ENCODE results near the gene C22orf15.
A peak's percentile ranks its signal among the peaks of the same experiment; 100 is the strongest.

Gene C22orf15

DNA sequence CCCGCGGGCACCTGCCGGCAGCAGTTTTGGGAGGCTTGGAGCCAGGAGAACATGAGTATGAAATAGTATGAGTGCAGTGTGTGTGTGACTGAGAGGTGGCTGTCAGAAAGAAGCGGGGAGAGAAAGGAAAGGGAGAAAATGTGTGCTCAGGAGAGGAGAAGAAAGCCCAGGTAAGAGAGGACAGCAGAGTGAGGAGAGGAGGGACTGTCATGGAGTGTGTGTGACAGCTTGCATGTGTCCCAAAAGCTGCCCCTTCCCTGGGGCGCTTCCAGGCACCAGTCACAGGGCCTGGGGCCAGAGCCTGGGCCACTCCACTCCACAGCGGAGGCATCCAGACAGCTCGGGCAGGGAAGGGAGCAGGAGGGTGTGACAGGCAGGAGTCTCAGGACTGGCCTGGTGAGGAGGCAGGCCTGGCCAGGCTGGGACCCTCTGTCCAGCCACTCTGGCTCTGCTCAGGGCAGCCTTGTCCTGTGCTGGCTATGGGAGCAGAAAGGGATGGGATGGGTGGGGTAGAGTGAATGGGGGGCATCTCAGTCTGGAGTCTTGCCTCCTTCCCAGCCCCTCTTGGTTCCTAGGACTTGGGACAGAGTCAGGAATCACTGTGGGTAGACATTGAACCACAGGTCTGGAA is 10.8 kb downstream of the C22orf15 start:
- no peak for DNase-seq

DNA sequence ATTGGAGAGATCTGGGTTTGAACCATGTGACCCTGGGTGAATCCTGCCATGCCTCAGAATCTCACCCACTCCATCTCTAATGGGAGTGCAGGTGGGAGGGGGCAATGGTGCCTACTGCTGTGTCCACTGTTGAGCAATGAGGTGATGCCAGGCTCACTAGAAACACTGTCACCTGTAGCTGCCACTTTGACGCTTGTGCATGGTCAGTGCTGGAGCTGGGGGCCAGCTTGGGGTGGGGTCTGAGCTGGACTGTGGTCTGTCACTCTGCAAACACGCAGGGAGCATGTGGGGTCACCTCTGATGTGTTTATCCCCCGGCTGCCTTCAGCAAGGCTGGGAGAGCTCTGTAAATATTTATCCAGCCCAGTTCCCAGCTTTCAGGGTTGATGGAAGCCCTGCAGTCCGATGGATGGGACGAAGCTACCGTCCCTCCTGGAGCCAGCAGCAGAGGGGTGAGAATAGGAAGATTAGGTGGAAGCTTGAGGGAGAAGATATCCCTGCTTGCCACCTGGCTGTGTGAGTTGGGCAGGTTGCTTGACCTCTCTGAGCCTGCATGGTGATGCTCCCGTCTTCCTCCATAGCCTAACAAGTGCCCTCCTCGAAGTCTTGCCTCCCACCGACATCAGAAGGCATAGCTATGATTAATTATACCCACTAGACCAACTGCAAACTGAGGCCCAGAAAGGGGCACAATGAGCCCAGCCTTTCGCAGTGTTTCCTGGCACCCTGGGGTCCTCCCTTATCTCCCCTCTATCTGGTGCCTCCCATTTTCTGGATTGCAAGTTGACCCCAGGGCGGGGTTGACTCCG is 11.5 kb downstream of the C22orf15 start:
- no peak for DNase-seq

DNA sequence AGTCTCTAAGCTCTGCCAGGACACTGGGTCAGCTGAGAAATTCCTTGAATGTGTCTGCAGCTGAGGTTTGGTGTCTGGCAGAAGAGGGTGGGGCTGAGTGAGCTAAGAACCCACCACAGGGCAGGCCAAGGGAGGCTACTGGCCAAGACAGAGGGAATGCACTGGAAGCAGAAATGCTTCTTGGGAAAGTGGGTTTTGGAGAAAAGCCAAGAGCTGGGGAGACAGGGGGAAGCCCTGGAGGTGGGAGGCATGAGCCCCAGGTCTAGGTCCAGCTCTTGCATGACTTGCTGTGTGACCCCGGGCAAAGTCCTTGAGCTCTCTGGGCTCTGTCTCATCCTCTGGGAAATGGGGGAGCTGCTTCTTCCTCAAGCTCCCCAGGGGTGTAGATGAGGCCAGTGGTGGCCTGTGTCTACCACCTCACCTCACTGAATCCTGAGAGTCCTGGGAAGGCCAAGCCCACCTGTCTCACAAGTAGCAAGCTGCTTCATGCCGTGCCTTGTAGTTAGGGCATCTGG is 12.2 kb downstream of the C22orf15 start:
- no peak for DNase-seq

DNA sequence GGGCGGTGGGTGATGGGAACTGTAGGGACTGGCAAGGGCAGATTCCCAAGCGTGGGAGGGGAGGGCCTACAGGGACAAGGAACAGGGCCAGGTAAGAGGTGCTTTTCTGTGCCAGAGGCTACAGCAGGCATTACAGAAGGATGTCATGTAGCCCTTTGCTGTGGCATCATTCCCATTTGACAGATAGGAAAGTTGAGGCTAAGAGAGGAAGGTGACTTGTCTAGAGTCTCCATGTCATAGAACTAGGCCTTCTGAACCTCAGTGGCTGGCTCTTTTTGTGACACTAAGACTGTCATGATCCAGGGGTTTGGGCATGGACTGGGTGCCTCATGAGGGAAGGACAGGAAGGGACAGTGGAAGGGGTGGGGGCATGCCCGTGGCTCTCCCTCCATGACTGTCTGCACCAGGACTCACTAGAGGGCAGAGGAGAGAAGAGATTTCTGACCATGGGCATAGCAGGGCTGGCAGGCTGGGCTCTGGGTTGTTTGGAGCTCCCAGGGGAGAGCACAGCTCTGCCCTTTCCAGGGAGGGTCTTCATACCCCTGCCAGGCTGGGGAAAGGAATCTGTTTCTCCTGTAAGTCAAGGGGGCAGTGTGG is 13.1 kb downstream of the C22orf15 start:
- no peak for DNase-seq

DNA sequence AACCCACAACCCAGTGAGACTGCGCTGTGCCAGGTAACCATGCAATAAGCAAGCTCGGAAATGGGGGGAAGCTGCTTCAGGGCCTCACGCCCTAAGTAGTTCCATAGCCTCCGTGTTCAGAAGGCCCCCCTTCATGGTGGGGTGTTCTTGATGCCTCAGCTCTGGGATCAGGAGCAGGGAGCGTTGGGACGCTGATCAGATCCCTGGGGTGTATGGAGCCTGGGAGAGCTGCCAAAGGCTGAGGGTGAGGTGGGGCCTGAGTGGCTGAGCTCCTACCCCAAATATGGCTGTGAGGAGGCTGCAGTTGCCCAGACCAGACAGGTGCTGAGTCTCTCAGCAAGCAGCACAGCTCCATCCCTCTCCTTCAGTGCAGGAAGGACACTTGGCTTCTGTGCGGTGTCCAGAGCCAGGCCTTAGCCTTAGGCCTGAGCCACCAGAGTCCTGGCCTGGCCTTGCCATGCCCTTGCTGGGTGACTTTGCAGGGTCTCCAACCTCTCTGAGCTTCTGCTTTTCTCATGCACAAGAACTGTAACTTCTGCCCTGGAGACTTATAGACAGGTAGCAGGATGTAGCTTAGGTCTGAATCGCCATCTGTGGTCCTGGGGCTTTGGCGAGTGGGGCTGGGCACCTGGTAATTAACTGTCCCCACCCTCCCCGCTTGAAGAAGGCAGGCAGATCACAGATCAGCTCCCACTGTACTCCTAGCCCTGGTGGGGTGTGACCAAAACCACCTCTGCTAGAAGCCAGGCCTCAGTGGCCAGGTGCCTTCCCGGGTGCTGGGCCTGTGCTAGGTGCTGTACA is 15.2 kb downstream of the C22orf15 start:
- DNase-seq = no peak

DNA sequence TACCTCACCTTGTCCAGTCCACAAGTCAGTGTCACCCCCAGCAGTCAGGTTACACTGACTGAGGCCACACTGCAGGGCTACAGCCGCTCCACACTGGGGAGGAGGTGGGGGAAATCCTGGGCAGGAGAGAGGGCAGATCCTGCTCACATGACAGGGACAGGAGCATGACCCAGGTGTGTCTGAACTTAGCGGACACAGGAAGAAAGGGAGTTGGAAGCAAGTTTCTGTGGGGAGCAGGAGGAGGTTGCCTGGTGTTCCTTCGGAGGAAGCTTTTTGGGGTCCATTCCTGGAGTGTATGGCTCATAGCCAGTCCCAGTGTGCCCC is 15.7 kb downstream of the C22orf15 start:
- DNase-seq = no peak

DNA sequence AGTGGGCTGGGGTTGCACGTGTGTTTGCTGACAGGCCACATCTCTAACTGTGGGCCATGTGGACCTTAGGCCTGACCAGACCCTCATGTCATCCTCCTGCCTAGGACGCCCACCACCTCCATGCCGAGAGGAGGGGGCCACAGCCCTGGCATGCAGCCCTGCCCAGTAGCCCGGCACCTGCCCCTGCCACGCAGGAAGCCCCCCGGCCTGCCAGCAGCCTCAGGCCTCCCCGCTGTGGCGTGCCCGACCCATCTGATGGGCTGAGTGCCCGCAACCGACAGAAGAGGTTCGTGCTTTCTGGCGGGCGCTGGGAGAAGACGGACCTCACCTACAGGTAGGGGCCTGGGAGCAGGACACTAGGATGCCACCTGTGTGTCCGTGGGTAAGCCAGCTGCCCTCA is 16.3 kb downstream of the C22orf15 start:
- DNase-seq = no peak

DNA sequence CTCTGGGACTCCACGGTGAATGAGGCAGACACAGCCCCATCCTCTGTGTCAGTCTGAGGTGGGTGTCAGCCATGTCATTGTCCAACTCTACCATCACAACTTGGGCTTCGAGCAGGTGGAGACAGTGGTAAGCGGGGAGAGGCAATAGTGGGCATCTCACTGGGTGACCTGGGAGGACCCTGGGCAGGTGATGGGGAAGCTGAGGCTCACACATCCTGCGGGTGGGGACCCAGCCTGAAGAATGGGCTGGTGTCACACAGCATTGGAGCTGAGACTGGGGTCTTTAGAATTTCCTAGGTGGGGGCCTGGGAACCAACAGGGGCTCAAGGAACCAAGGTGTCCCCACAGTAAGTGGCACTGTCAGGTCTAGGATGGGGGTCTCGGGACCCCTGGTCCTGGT is 16.9 kb downstream of the C22orf15 start:
- no peak for DNase-seq

DNA sequence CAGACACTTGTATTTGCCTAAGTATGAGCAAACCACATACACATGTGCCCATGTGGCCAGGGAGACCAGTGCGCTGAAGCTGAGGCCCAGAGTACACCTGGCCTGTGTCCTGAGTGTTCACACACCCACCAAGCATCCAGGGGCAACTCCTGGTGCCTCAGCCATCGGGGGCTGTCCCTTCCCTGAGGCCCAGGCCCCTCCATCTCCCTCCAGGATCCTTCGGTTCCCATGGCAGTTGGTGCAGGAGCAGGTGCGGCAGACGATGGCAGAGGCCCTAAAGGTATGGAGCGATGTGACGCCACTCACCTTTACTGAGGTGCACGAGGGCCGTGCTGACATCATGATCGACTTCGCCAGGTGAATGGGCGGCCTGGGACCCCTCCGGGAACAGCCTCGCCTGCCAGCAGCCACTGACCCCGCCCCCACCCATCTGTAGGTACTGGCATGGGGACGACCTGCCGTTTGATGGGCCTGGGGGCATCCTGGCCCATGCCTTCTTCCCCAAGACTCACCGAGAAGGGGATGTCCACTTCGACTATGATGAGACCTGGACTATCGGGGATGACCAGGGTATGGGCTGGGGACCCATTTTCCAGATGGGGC is 17.5 kb downstream of the C22orf15 start:
- no peak for DNase-seq

DNA sequence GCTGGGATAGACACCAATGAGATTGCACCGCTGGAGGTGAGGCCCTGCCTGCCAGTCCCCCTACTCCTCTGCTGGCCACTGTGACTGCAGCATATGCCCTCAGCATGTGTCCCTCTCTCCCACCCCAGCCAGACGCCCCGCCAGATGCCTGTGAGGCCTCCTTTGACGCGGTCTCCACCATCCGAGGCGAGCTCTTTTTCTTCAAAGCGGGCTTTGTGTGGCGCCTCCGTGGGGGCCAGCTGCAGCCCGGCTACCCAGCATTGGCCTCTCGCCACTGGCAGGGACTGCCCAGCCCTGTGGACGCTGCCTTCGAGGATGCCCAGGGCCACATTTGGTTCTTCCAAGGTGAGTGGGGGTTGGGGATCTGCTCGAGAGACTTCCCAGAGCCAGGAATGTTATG is 18.3 kb downstream of the C22orf15 start:
- DNase-seq = no peak

DNA sequence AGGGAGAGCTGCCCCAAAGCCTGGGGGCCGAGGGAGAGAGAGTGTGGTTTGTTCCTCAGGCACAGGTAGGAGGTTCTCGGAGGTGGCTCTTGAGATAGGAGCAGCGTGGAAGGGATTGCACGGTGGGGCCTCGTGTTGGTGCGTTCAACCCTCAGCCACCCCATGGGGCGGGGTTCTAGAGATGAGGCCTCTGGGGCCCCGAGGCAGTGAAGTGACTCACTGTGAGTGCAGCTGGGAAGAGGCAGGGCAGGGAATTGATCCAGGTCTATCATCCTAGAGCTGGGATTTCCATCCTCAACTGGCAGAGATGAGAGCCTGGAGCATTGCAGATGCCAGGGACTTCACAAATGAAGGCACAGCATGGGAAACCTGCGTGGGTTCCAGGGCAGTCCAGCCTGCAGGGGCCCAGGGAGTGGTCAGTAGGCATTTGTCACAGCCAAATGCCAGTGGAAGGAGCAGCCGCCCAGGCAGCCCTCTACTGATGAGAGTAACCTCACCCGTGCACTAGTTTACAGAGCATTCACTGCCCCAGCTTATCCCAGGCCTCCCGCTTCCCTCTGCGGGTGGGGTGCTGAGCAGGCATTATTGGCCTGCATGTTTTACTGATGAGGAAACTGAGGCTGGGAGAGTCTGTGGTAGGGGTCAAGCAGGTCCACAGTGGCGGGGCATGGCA is 18.9 kb downstream of the C22orf15 start:
- no peak for DNase-seq

DNA sequence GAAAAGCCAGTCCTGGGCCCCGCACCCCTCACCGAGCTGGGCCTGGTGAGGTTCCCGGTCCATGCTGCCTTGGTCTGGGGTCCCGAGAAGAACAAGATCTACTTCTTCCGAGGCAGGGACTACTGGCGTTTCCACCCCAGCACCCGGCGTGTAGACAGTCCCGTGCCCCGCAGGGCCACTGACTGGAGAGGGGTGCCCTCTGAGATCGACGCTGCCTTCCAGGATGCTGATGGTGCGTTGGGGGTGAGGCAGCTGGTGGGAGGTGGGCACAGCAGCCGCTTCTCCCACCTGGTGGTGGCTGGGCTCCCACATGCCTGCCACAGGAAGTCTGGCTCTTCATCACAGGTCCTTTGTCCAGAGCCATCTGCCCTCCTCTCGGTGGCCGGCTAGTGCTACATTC is 19.5 kb downstream of the C22orf15 start:
- no peak for DNase-seq

DNA sequence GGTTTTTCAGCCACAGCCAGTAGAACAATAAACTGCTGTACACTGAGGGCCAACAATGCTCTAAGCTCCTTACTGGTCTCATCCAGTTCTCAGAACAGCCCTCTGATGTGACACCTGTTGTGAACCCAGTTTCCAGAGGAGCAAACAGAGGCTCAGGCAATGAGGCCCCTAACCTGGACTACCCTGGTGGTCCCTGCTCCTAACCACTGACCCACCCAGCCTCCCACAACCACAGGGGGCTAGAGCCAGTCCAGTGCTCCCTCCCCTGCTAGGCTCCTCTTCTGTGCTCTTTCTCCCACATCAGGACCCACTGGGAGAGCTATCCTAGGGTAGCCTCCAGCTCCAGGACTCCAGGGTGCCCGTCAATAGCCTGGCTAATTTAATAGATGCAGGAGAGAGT is 19.9 kb downstream of the C22orf15 start:
- no peak for DNase-seq

DNA sequence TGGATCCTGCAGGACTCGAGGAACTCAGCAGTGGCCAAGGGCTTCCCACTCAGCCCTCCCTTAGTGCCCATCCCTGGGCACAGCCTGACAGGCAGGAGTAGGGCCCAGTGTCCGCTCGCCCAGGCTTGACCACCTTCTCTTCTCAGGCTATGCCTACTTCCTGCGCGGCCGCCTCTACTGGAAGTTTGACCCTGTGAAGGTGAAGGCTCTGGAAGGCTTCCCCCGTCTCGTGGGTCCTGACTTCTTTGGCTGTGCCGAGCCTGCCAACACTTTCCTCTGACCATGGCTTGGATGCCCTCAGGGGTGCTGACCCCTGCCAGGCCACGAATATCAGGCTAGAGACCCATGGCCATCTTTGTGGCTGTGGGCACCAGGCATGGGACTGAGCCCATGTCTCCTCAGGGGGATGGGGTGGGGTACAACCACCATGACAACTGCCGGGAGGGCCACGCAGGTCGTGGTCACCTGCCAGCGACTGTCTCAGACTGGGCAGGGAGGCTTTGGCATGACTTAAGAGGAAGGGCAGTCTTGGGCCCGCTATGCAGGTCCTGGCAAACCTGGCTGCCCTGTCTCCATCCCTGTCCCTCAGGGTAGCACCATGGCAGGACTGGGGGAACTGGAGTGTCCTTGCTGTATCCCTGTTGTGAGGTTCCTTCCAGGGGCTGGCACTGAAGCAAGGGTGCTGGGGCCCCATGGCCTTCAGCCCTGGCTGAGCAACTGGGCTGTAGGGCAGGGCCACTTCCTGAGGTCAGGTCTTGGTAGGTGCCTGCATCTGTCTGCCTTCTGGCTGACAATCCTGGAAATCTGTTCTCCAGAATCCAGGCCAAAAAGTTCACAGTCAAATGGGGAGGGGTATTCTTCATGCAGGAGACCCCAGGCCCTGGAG is 20.7 kb downstream of the C22orf15 start:
- no peak for DNase-seq

DNA sequence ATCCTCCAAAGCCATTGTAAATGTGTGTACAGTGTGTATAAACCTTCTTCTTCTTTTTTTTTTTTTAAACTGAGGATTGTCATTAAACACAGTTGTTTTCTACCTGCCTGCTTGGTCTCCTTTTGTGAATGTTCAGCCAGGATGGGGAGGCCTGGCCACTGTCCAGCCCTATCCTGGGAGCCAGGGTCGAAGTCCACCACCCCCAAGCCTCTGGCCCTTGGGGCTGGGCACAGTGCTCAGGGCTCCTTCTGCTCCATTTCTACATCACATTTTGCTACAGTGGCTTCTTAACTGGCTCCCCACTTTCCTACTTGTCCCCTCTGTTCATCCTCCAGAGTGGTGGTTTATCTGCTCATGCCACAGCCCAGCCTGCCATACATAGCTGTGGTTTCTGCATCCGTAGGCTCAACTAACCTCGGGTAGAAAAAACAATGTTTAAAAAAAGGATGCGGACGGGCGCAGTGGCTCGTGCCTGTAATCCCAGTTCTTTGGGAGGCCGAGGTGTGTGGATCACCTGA is 21.5 kb downstream of the C22orf15 start:
- no peak for DNase-seq

DNA sequence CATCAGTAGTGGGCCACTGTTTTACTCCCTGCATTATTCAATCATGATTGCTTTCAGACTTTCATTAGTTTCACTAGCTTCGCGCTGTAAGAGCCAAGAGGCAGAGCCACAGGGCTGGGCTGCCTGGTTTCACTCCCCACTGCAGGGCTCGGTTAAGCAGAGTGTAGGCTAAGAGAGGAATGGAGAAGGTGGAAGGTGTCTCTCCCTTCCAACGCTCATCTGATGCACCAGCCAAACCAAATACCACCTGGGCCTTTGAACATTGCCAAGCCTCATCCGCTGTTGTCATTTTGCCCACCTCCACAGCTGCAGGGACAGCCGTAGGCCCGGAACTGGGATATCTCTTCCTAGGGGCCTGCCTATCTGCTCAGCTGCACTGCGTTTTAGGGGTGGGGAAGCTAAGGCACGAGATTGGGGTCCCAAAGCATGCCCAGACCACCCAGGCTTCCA is 23.5 kb downstream of the C22orf15 start:
- peak; percentile 40 for DNase-seq

DNA sequence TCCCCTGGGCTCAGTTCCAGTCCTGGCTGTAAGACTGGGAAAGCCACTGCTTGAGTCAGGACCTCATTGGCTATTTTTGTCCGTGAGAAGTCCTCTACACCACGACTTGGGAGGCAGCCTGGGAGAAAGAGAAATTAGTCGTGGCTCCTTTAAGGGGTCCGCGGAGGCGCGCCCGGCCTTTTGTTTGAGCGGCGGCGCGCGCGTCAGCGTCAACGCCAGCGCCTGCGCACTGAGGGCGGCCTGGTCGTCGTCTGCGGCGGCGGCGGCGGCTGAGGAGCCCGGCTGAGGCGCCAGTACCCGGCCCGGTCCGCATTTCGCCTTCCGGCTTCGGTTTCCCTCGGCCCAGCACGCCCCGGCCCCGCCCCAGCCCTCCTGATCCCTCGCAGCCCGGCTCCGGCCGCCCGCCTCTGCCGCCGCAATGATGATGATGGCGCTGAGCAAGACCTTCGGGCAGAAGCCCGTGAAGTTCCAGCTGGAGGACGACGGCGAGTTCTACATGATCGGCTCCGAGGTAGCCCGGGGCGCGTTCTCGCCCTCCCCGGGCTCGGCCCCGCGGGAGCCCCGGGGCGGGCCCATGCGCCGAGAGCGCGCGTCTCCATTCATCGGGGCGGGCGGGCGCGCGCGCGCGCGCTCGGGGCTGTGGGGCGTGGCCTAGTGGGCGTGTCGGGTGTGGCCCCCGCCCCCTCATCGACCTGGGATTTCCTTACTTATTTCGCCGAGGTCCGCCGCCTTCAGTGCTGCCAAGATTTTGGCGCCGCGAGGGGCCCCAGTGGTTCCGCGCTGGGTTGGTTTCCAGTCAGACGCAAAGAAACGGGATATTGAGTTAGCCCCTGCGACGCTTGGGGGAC is 24.2 kb downstream of the C22orf15 start, which contains the start of gene SMARCB1:
TSS of gene SMARCB1 (plus strand) at position 215 of the 848 bp plus-strand sequence. CDS start at position 419, 204 bp downstream.
- peak; percentile 92 for DNase-seq

DNA sequence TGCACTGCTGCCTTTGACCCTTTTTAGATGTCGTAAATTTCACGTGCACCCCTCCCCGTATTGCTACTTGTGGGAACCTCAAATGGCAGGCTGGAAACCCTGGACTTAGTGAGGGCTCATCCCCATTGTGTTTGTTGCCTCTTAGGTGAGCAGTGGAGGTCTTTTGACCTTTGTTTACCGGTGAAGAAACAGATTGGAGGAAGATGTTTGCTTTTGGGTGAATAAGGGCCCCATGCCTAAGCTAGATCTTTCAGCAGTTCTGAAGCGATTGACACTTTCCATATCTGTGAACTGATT is 24.8 kb downstream of the C22orf15 start:
- no peak for DNase-seq

DNA sequence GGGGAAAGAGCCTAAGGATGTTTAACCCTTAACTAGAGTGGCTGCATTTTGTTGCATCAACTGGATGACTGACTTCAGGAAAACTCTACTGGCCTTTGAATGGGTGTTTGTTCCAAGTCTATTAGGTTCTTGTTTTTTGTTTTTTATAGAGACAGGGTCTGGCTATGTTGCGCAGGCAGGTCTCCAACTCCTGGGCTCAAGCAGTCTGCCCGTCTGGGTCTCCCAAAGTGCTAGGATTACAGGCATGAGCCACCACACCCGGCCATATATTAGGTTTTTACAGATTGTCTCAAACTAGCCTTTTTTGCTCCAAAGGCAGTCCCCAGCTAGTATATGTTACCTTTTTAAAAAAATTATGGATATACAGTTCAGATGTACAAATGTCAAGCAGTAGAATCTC is 25.1 kb downstream of the C22orf15 start:
- no peak for DNase-seq

DNA sequence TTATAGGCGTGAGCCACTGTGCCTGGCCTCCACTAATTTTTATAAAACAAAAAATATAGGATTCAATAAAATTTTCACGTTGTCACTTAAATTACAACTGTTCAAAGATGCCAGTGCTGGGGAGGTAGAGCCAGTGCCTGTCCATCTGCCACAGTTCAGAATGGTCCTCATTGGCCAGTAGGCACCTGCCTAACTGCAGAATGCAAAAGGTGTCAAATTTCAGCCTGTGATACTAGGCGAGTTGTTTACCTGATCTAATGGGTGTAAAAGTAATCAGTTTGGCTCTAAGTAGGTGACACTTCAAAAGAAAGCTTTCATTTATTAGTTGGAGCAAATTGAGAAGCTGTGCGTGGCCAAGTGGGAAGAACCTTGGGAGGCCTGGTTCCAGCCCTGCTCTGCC is 26.3 kb downstream of the C22orf15 start:
- DNase-seq = no peak

Measured in CD4-positive, alpha-beta T cell treated with Interleukin-17A for 4 hours (primary cell).